Activated CD4-positive, alpha-beta T cell treated with anti-CD3 and anti-CD28 coated beads for 1 hour (primary cell): ENCODE measurements around the gene PIKFYVE.
"Not testable (repeated sequence)": the region's sequence is repeated elsewhere in the genome, so short reads cannot be mapped to it uniquely, and the experiment has no call there.

ENCODE experiments used
- DNase-seq: peaks from one replicate; pipeline ENCODE4 v3.0.0-alpha.2; 2020

PIKFYVE gene, protein sequence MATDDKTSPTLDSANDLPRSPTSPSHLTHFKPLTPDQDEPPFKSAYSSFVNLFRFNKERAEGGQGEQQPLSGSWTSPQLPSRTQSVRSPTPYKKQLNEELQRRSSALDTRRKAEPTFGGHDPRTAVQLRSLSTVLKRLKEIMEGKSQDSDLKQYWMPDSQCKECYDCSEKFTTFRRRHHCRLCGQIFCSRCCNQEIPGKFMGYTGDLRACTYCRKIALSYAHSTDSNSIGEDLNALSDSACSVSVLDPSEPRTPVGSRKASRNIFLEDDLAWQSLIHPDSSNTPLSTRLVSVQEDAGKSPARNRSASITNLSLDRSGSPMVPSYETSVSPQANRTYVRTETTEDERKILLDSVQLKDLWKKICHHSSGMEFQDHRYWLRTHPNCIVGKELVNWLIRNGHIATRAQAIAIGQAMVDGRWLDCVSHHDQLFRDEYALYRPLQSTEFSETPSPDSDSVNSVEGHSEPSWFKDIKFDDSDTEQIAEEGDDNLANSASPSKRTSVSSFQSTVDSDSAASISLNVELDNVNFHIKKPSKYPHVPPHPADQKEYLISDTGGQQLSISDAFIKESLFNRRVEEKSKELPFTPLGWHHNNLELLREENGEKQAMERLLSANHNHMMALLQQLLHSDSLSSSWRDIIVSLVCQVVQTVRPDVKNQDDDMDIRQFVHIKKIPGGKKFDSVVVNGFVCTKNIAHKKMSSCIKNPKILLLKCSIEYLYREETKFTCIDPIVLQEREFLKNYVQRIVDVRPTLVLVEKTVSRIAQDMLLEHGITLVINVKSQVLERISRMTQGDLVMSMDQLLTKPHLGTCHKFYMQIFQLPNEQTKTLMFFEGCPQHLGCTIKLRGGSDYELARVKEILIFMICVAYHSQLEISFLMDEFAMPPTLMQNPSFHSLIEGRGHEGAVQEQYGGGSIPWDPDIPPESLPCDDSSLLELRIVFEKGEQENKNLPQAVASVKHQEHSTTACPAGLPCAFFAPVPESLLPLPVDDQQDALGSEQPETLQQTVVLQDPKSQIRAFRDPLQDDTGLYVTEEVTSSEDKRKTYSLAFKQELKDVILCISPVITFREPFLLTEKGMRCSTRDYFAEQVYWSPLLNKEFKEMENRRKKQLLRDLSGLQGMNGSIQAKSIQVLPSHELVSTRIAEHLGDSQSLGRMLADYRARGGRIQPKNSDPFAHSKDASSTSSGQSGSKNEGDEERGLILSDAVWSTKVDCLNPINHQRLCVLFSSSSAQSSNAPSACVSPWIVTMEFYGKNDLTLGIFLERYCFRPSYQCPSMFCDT (N-terminal part only)

DNA sequence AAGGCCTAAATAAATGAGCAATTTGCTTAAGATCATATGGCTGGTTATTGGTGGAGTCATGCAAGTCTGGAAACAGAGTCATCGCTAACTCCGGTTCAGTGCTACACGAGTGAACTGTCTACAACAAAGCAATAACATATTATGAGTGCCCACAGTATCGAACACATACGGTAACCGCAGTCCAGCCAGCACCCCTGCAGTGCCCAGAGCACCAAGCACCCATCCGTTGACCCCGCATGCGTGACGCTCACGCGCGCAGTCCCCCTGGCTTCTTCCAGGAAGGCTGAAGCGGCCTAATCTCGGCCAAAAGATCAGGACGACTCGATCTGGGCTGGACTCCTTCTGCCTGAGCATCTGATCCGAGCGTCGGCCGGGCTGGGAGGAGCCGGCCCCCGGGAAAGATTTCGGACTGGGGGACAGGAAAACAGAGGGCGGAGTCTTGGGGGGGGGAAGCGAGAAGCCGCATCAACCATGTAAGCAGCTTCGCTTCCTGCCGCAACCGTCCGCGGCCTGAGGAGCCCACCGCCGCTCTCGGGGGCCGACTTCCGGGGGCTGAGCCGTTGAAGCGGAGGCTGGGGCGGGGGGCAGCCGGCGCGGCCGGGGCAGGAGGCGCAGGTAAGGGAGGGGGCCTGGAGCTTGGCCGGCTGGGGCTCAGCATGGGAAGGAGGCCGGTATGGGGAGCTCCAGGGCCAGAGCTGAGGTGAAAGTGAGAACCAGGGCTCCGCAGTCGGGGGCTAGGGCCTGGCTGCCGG lies at the start of gene PIKFYVE:
TSS of gene PIKFYVE (plus strand) at position 455 of the 752 bp plus-strand sequence. CDS start 5,265 bp downstream, outside the sequence.
- DNase-seq, result peak; percentile 70

- not testable (repeated sequence) for DNase-seq
These were observed 44.2 kb upstream of the PIKFYVE start for GRCh38 chr2:208221873-208222272.

- no peak for DNase-seq
These were observed 43.7 kb upstream of the PIKFYVE start for GRCh38 chr2:208222351-208222750.

GRCh38 chr2:208224802-208225201 lies 41.3 kb upstream of the PIKFYVE start:
- no peak for DNase-seq

DNA sequence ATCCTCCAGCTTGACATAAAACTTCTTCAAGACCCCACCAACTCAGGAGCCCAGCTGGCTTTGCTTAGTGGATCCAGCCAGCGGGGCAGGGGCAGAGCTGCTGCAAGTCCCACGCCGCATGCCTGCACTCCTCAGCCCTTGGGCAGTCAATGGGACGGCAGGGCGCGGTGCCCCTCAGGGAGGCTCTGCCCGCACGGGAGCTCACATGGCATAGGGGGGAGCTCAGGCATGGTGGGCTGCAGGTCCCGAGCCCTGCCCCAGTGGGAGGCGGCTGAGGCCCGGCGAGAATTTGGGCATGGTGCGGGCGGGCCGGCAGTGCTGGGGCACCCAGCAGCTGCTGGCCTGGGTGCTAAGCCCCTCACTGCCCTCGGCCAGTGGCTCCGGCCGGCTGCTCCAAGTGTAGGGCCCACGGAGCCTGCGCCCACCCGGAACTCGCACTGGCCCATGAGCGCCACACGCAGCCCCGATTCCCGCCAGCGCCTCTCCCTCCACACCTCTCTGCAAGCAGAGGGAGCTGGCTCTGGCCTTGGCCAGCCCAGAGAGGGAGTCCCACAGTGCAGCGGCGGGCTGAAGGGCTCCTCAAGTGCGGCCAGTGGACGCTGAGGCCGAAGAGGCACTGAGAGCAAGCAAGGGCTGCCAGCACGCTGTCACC lies 38.3 kb upstream of the PIKFYVE start:
- DNase-seq, result no peak

DNA sequence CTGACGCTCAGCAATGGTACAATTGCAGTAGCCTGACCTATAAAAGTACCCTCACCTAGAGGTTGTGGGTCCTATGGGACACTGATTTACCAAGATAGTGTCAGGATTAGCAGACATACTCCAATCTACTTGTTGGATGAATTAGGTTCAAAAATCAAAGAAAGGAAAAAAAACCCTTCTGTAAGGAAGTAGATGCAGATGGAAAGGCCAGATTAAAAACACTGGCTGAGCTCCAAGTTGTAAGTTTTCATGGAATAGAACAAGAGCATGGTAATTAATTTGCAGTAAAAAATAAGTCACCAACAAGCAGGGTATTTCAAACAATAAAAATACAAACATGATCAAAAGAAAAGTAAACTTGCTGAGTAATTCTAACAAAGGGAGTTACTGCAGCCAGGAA lies 37.6 kb upstream of the PIKFYVE start:
- no peak for DNase-seq

DNA sequence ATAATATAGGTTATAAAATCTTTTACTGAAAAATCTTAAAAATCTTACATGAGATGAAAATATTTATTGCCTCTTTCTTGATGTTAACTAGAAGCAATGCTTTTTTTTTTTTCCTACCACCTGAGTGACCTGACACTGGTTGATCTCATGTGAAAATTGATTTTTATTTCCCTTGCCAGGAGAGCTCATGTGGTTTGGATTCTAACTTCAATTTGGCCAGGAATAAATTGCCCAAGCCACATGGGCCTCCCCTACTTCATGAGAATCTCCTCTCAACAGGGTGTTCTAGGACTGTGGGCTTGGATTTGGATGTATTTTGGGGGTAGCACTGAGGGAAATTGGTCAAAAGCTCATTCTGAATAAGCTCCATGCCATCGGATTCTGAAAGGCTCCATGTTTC lies 31.3 kb upstream of the PIKFYVE start:
- DNase-seq, result no peak

GRCh38 chr2:208235860-208236259 lies 30.2 kb upstream of the PIKFYVE start:
- DNase-seq, result no peak

DNA sequence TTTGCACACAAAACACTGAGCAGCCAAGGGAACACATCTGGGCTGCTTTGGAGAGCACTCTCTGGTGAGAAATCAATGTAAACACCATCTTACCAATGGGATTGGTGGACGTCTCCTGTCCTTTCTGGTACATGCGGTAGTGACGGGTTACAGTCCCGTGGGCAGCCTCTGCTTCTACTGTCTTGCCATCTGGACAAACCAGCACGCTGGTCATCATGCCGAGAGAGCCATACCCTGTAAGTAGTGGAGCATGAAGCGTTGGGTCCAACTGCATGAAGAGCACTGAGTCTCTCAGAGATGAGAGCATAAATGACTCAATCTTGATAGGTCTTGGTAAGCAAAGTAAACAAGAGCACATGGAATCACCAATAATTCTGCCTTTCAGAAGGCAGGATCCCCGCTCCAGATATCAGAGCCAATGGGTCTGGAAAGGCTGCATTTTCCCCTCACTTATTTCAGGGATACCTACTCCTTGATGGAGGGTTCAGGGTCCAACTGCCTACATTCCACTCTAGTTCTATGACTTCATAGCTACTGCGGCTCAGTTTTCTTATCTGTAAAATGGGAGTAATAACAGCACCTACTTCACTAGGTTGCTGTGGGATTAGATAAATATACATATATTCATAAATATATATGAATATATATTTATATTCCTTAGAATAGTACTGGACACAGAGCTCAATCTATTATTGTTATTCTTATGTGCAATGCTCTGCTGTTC lies 26.1 kb upstream of the PIKFYVE start:
- DNase-seq, result no peak

DNA sequence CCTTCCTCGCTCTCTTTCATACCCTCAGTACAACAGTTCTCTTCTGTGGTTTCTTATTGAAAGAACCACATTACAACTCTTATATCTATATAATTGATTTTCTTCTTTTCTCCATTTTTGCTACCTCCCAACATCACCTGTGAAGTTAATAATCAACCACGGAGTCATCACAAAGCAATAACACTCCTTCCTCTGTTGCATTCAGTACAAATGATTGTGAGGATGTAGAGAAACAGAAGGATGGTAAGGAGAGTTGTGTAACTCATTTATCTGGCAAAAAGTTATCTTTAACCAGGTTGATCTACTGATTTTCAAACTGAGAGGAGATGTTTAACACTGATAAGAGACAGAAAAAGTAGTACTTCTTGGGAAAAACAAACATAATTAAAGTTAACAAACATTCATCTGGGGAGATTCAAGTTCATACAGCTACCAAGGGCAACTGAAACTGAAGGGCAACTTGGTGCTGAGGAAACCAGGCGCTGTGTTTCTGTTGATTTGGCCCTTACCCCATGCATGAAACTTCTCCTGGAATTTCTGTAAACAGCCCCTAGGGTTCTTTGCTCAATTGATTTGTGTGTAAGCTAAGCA lies 25.3 kb upstream of the PIKFYVE start:
- no peak for DNase-seq

GRCh38 chr2:208244422-208244821 lies 21.6 kb upstream of the PIKFYVE start:
- DNase-seq, result no peak

DNA sequence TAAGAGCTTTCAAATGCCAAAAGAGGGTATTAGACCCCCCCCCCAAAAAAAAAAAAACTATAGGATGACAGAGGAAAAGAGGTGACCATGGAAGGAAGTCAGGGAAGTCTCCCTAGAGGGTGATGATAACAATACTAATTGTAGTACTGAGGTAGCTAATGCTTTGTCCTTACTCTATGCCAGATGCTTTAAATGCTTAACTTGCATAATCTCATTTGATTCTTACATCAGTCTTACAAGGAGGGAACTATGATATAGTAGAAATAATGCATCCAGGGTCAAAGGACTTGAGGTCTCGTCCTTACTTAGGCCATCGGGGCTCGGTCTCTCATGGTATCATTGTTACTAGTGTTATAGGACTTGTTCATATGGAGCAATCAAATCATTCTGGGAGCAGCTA lies 20.3 kb upstream of the PIKFYVE start:
- DNase-seq, result no peak

DNA sequence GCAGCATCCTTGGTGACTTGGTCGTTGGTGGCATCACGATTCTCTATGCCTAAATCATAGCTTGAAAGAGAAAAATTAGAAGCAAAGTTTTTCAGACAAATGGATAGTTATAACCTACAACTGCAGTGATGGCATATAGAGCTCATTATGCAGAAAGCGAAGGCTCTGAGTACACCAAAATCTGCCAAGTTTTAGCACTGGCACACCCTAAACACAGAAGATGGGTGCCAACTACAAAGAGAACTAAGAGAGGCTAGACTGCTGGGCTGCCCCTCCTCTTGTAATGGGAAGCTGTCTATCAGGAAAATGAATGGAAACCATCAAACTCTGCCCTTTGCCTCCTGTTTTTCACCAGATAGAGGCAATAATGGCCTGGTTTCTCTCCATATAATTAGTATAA lies 17.5 kb upstream of the PIKFYVE start:
- DNase-seq, result no peak

DNA sequence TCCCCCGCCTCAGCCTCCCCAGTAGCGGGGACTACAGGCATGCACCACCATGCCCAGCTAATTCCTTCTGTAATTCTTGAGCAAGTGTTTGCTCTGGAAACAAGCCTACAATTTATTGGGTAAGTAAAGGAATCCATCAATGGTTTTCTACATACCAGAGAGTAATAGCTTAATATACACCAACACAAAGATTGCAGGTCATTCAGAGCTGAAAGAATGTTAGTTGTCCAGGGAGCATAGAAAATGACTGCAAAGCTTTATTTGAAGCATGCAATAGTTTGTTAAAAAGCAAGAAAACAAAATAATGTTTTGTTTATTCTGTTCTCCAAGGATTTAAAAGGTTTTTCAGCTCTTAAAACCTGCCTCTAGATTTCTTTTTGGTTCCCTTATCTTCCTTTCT lies 16.8 kb upstream of the PIKFYVE start:
- no peak for DNase-seq

DNA sequence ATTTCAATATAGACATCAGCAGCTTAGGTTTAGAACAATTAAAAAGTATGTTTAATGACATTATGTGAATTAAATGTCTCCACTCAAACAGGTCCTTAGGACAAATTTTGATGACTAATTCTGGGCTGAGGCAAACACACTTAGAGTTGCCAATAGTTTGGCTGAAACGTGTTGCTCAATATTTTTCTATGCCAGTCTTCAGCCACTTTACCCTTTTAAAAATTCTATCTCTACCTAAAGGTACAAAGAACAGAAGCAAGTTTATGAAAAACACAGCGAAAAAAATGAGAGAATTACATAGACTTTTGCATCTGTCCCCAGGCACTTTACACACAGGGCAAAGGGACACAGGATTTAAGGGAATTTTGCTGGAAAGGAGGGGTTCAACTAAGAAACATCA lies 15.7 kb upstream of the PIKFYVE start:
- no peak for DNase-seq

- DNase-seq, result no peak
These were observed 15.0 kb upstream of the PIKFYVE start for GRCh38 chr2:208251098-208251497.

DNA sequence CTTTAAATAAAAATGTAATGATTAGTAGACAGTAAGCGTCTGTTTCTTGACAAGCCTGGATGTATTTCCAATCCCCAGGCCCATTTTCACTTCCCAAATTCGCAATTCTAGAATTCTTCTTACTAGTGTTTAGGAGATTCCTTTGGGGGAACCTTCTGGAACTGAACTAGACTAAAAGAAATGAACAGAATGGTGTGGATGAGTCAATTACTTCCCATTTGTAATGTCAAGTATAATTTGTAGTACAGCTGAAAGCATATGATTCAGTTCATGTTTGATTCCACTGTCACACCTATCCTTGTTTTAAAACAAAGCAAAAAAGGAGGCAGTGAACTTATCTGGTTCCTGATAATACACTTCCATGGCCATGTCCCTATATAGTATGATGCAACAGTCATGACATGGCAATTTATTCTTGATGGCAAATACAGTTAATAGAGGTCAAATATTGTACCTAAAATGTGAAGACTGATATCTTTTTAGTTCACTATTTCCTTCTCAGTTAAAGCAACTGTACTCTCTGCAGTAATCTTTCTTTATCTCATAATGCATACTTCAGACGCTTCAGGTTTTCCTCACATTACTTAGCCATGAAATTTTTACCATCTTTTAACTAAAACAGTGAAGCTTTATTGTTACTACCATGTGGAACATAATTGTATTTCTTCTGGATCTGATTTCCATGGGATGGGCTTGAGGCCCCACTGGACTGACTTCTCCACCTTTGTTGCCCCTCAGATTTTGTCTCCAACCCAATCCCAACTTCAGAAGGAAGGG lies 13.2 kb upstream of the PIKFYVE start:
- DNase-seq, result no peak

- DNase-seq, result no peak
These were observed 12.4 kb upstream of the PIKFYVE start for GRCh38 chr2:208253600-208254117.

DNA sequence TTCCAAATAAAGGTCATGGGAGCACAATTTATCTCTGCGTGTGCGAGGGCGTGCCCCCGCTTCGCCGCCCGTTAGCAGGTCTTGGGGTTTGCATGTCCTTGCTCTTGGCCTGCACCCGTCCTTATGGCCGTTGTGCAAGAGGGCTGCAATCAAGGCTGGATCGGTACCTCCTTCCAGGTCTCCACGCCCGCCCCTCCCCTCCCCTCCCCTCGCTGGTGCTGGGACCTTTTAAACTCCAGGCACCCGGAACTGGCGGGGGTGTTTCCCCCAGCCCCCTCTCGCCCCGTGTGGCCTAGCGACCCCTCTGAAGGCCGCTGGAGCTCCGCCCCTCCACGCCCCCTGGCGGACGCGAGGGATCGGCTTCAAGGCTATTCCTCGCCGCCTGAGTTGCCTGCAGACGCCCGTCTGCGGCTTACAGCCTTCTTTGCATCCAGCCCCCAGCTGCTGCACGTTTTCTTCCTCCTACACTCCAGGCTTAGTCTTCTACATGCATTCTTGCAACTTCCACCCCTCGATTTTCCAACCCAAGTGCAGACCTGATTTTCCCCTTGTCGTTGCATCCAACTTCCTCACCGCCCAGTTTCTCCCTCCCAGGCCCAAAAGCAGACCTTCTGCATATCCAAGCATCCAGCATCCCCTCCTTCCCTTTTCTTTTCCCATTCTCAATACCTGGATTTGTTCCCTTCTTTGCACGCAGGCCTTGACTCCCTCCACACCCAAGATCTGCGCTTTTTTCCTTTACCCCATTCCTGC lies 11.8 kb upstream of the PIKFYVE start:
- DNase-seq, result peak; percentile 62
